DMS53 treated with DMSO at 0.1 percent for 48 hours (cell line): ENCODE data around the gene HFM1.

Source experiments
- DNase-seq: peaks from one replicate; lab custom pipeline; 2025; ENCODE audit not compliant: unreplicated experiment; lab: John Stamatoyannopoulos, UW

HFM1 gene

DNA sequence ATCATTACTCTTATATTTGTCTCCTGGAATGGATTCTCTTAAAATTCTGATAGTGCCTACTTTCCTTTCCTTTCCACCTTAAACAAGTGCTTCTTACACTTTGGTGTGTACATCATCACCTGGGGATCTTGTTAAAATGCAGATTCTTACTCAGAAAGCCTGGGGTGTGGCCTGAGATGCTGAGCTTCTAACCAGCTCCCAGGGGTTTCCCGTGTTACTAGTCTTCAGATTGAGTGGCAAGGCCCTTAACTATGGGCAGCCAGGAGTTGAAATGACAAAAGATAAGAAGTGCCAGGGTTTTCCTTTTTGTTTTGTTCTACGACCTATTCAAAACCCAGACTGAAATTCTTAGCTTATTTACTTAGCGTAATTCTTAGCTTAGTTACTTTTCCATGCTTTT, 159.2 kb downstream of the HFM1 start:
- no peak for DNase-seq

DNA sequence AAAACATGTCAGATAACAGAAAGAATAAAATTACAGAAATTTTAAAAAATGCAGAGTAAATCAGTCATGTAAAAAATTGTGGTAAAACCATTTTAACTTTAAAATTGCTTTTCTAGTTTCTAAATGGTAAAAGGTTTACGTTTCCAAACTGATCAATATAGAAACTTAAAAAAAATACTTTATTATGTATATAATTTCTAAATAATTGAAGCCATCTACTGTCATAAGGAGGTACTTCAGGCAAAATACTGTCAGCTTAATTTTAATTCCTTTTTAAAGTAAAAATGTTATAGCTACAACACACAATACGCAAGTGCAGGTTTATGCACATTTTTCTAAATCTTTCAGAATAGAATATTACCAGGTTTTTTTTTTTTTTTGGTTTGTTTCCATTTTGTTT, 159.9 kb downstream of the HFM1 start:
- no peak for DNase-seq

DNA sequence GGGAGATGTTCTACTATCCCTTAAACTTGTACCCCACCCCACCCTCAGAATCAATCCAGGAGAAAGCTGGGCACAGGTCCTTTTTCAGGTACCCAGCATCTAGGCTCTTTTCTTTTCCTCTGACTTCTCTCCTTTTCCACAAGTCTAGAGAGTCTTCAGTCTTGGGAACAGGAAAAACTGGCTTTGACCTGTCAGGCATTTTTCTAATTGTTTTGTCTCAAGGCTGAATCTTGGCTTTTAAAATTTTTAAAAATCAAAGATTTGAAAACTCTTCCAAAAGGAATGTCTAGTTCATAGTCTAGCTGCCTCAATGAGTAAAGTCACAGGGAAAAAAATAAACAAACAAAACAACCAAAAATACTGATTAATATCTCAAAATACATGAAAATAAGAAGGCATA, 161.5 kb downstream of the HFM1 start:
- DNase-seq, result no peak

DNA sequence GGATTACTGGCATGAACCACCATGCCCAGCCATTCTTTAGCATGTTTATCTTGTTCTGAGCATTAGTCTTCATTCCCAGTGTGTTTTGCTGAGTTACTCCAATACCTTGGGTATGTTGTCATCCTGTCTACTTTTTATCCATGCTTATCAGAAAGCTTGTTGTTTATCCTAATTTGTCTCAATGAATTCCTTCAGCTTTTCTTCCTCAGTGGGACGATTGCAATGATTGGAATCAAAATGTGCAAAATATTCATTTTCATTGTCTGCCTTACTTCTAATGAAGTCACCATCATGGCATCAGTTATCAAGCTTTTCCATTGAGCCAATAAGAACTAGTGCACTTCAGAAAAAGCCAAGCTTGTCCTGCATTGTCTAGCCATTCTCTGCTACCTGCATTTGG, 170.5 kb downstream of the HFM1 start:
- DNase-seq, result no peak

DNA sequence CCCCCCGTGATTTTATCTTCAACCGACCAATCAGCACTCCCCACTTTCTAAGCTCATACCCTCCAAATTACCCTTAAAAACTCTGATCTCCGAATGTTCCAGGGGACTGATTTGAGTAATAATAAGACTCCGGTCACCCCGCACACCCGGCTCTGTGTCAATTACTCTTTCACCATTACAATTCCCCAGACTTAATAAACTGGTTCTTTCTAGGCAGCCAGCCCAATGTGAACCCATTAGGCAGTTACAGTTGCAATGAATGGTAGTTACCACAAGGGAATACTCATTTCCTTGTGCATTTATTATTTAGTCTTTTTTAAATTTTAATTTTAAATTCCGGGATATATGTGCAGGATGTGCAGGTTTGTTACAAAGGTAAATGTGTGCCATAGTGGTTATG, 177.9 kb downstream of the HFM1 start:
- no peak for DNase-seq

DNA sequence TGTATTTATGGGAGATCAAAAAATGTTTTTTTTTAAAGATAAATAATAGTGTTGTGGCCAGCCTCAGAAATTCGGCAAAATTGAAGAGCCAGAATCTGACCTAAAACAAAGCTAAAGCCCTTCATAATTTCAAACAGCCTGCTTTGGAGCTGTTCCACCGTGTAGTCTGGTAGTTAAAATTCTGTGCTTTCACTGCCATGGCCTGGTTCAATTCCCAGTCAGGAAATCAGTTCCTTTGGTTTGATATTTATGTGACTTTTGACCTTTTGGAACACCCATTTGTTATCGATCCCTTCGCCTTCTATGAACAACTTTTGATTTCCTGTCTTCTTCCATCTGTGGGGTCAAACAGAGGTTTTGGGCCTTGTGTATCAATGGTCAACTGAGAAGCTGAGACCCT, 179.8 kb downstream of the HFM1 start:
- DNase-seq, result no peak

DNA sequence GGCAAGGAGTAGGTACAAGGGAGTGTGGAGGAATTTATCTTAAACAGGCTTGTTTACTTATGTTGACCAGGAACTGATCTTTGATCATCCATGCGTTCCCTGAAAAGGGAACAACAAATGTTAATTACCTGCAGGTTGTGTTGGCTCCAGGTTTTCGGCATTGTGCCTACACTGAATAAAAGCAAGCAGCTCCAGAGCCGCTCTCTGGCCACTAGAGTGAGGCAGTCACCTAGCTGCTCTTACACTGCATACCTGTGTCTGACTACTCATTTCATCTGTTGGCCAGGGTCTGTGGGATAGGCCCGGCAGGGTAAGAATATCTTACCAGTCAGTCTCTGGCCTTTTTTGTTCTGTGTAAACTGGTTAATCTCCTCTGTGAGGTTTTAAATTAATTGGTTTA, 183.6 kb downstream of the HFM1 start:
- no peak for DNase-seq

DNA sequence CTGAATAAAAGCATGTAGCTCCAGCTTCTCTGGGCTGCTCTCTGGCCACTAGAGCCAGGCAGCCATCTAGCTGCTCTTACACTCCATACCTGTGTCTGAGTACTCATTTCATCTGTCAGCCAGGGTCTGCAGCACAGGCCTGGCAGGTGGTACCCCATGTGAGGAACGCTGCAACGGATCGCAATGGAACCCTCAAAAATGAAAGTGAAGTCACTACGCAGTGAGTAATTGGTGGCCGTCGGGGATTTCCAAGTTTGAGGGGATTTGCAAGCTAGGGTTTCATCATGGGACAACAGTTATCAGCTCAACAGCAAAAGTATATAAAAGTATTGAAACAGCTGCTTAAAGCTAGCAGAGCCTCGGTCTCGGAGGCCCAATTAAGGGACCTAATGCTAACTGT, 186.7 kb downstream of the HFM1 start:
- no peak for DNase-seq
